H4 (cell line): ENCODE measurements around the gene KRTAP5-1. TPM values are rescaled to one million over a fixed set of nuclear protein-coding genes. Genes with fewer than 3 reads are reported as not detected.
"Not testable (repeated sequence)": the region's sequence is repeated elsewhere in the genome, so short reads cannot be mapped to it uniquely, and the experiment has no call there.

Experiments
- DNase-seq: peaks from one replicate; pipeline ENCODE4 v3.0.0-alpha.2; 2015; ENCODE audit warnings: low spot score
- total RNA-seq: library from RNA; depleted of rRNA; stranded (reverse); fragments of >200 nt; shearing (Covaris generic); gene quantifications from 2 replicates; pipeline ENCODE4 v1.2.3, GENCODE V29; 2014; rRNA removed

Gene KRTAP5-1
- not detected in 2 replicates for total RNA-seq

- not testable (repeated sequence) for DNase-seq
Measured at GRCh38 chr11:1584661-1585370, at the start of gene KRTAP5-1. Gene KRTAP5-1 (minus strand): TSS chr11:1585283. CDS start chr11:1585249, 34 bp downstream.

DNA sequence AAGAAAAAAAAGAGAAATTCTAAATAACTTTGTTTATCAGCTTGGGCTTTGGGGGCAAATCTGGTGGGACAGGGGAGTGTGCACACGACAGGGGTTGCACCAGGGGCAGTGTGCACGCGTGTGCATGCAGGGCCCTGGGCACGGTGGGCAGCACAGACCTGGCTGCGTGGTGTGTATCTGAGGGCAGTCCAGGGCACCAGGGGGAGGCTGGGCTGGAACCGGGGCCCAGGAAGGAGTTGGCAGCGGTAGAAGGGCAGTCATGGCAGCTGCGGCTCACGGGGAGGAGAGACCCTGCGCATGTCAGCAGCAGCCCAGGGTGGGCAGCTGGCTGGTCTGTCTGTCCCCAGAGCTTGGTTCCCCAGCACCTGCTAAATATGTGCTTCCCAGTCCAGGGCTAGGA lies 48.8 kb upstream of the KRTAP5-1 start:
- no peak for DNase-seq

- no peak for DNase-seq
Measured at GRCh38 chr11:1632053-1632714, 47.1 kb upstream of the KRTAP5-1 start.

DNA sequence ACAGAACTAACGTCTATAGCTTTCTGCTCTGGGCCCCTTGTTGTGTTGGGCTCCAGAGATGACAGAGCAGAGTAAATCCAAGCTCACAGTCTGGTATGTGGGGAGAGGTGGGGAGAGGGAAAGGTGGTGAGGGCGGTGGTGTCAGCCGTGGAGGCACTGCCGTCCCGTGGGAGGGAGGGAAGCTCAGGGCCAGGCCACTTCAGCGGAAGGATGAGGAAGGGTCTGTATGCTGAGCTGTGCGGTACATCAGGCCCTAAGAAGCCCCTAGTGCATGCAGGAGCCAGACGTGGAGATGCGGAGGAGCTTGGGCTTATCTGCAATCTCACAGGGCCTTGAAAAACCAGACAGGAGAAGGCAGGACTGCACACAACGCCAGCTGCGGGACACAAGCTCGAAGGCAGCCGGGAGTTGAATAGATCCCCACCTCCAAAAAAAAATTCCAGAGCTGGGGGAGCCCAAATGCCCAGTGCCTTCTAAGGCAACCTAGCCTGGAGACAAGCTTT lies 46.0 kb upstream of the KRTAP5-1 start:
- no peak for DNase-seq

- no peak for DNase-seq
Measured at GRCh38 chr11:1630271-1630670, 45.2 kb upstream of the KRTAP5-1 start.

GRCh38 chr11:1629326-1630185 lies 44.5 kb upstream of the KRTAP5-1 start, which contains the start of gene KRTAP5-5:
Gene KRTAP5-5 (plus strand): TSS chr11:1629775. CDS start chr11:1629841, 66 bp downstream.
- DNase-seq, result no peak

DNA sequence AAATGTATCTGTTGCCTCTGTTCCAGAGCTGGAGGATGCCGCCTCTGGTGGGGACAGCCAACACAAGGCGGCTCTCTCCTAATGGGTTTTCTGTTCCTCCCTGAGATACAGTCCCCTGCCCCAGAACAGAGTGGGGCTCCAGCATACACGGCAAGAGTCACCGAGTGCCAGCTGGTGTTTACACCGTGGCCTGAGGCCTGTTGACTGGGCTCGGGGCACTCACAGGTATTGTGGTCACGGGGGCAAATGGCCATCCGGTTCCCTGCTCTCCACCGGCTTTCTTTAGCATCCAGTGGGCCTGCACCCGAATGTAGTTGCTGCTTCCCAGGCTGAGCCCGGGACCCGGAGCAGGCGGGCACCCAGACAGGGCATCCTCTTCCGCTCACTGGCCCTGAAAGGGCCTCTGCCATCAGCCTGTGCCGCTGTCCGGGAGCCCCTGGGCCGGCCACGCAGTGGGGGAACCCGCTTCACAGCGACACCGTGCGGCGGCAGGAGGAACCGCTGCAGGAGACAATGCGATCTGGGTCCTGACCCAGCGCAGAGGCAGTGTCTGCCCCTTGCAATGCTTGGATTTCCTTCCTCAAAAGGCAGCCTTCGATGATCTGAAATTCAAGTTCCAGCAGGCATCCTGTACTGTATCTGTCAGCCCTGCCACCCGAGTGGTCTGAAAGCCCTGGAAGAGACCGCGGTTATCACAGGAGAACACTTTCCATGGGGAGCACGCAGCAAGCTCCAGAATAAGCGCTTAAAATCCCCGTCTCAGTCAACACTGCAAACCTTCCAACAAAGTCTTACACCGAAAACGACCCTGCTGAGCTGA lies 43.6 kb upstream of the KRTAP5-1 start:
- DNase-seq, result peak; percentile 51

- DNase-seq, result no peak
Measured at GRCh38 chr11:1625541-1625940, 40.5 kb upstream of the KRTAP5-1 start.

DNA sequence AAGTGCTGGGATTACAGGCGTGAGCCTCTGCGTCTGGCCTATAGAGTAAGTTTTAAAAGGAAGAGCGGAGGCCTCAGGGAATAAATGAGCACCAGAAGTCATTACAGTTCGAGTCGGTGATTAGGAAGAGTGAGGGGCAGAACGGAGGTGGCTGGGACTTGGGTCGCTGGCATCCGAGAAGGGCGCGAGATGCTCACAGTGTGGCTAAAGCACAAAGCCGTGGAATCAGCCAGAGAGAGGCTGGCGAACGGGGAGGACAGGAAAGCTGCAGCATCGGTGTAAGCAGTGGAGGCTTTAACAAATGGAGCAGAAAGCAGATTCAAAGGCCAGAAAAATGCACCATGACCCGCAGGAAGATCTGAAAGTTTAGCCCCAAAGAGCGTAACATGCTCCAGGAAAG lies 39.5 kb upstream of the KRTAP5-1 start:
- no peak for DNase-seq

GRCh38 chr11:1623716-1624115 lies 38.6 kb upstream of the KRTAP5-1 start:
- DNase-seq, result no peak

DNA sequence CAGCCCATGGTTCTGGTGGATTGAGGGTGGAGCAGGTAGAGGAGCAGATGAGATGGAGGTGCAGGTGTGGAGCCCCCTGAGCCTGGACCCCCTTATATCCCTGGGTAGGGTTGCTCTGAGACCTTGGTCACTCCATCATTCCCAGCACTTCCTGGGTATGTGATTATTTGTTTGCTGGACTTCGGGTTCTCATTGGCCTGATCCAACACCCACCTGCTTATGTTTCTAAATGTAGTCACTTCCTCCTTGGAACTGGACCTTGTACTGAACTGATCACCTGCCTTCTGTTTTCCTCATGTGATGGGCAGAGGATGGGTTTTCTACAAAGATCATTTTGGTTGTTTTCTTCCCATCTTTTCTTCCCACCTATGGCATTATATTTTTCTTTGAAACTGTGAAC lies 37.0 kb upstream of the KRTAP5-1 start, which contains the start of gene KRTAP5-4:
TSS of gene KRTAP5-4 (minus strand) at position 53 of the 400 bp plus-strand sequence. CDS start at position 8, 45 bp downstream.
- DNase-seq, result no peak

DNA sequence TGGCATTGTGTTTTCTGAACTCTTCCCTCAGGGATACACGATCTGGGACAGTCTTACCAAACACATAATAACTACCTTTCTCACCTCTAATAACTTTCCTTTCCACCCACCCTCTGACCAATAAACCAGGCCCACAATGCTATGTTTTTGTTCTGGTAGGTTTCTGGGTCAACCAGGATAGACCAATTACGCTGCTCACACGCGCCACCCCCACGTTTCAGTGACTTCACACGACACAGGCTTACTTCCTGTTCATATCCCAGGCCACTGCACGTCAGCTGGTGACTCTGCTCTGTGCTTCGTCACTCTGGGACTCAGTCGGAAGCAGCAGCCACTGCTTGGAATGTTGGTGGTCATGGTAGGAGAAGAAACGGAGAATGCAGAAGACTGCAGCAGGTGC lies 34.4 kb upstream of the KRTAP5-1 start:
- peak; percentile 65 for DNase-seq

DNA sequence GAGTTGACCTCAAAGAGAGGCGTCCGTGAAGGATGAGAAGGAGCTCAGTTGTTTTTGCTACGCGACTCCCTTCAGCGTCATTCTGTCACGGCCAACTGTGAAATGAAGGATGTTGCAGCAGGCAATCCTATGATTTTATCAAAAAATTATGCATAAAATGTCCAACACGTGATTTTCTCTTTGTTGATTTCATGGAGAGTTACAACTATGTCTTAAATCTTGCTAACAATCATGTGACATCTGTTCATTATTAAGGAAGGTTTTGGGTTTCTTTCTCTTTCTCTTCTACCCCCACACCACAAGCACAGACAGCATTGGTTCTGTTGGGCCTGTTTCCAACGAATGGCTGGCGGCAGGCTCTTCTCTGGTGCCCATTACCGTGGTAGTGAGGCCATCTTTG lies 33.1 kb upstream of the KRTAP5-1 start:
- no peak for DNase-seq

DNA sequence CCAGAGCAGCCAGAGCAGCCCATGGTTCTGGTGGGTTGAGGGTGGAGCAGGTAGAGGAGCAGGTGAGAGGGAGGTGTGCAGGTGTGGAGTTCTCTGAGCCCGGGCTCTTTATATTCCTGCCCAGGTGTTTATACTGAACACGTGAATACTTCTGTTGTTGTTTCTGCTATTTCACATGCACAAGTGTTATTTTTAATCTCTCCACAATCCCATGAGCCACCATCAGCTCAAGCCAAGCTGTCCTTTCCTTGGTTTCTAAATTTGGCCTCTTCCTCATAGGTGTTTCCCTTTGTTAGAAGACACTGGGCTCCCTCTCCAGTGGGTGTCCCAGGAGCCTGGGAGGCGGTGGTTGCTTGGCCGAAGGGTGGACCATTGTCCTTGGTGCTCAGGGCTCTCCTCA lies 23.3 kb upstream of the KRTAP5-1 start, which contains the start of gene KRTAP5-3:
TSS of gene KRTAP5-3 (minus strand) at position 101 of the 400 bp plus-strand sequence. CDS start at position 23, 78 bp downstream.
- no peak for DNase-seq

DNA sequence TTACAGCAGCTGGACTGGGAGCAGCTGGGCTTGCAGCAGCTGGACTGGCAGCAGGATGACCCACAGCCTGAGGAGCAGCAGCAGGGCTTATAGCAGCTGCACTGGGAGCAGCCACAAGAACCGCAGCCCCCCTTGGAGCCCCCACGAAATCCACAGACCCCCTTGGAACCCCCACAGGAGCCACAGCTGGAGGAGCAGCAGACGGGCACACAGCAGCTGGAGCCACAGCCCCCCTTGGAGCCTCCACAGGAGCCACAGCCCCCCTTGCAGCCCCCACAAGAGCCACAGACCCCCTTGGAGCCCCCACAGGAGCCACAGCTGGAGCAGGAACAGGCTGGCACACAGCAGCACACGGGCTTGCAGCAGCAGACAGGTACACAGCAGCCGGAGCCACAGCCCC lies 22.8 kb upstream of the KRTAP5-1 start:
- DNase-seq, result not testable (repeated sequence)

DNA sequence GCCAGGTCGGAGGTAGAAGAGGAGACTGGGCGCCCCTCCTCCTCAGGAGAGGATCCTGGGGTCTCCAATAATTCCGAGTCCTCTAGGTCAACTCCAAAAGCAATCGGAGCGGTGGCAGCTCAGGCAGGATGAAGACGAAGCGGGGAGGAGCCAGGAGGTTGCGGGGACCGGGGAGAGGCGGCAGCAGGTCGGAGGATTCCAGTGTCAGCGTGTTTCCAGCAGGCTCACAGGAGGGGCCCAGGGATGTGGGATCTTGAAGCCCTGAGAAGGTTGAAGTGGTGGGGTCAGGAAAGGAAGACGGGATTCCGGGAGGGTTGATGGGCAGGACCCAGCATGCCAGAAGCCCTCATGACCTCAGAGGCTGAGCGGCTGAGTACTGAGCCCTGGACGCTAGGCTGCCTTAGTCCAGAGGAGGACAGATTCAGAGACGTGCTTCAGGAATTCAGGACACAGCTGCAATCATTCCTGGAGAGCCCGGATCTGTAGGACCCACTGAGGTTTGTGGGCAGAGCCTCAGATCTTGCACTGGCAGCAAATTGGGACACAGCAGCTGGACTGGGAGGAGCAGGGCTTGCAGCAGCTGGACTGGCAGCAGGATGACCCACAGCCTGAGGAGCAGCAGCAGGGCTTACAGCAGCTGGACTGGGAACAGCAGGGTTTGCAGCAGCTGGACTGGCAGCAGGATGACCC lies 22.2 kb upstream of the KRTAP5-1 start:
- not testable (repeated sequence) for DNase-seq

GRCh38 chr11:1605923-1606322 lies 20.8 kb upstream of the KRTAP5-1 start:
- DNase-seq, result not testable (repeated sequence)

GRCh38 chr11:1604711-1605110 lies 19.6 kb upstream of the KRTAP5-1 start:
- no peak for DNase-seq

- no peak for DNase-seq
Measured at GRCh38 chr11:1604181-1604580, 19.1 kb upstream of the KRTAP5-1 start.

DNA sequence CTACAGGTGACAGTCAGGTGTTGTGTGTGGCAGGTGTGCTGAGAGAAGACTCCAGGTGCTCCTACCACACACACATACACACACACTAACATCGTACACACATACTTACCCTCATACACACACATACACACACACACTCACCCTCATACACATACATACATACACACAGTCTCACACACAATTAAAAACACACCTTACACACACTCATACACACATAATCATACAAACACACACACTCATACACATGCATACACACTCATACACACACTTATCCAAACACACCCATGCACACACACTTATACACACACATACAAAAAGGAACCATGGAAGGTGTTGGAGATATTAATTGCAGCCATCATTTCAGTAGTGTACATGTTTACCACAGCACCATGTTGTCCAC lies 18.5 kb upstream of the KRTAP5-1 start:
- no peak for DNase-seq
